A673 (cell line): ENCODE measurements around the gene SLC25A11. TPM values are rescaled to one million over a fixed set of nuclear protein-coding genes. Genes with fewer than 3 reads are reported as not detected.

Experiments
- BruUV-seq: library from RNA; stranded (reverse); fragments of 400-500 nt; replicated peaks from 2 replicates; lab custom pipeline; 2021; lab: Mats Ljungman, UMichigan
- CTCF ChIA-PET: fragments of 300-600 bp; sonication (Branson Sonifier 250); formaldehyde crosslinking; loops from one replicate; lab custom pipeline; 2022; ENCODE audit warnings: antibody characterized with exemption; lab: Charles Lee
- POLR2A ChIA-PET: fragments of 300-600 bp; sonication (Branson Sonifier 250); formaldehyde crosslinking; loops from one replicate; lab custom pipeline; 2022; ENCODE audit warnings: antibody characterized with exemption; ENCODE audit not compliant: low non-redundant PET; lab: Charles Lee
- DNase-seq: peaks from one replicate; pipeline ENCODE4 v3.0.0-alpha.2; 2015; ENCODE audit warnings: low spot score
- H3K27ac ChIP-seq: fragments of 200-600 bp; sonication (generic); 2 replicates; pipeline ENCODE4 v1.5.1; 2016; ENCODE audit warnings: mixed run types, low read depth, mild to moderate bottlenecking, mixed read lengths, antibody characterized with exemption, low read length; ENCODE audit not compliant: poor library complexity, severe bottlenecking
- H3K27me3 ChIP-seq: fragments of 200-600 bp; sonication (generic); replicated peaks from 2 replicates; pipeline ENCODE4 v1.6.1; 2017; ENCODE audit warnings: mixed run types, low read depth, mild to moderate bottlenecking, mixed read lengths, antibody characterized with exemption, low read length; ENCODE audit not compliant: insufficient read depth, poor library complexity
- H3K36me3 ChIP-seq: fragments of 200-600 bp; sonication (generic); 2 replicates; pipeline ENCODE4 v1.6.1; 2016; ENCODE audit warnings: mixed run types, mild to moderate bottlenecking, mixed read lengths, antibody characterized with exemption, low read length; ENCODE audit not compliant: insufficient read depth, poor library complexity, severe bottlenecking
- H3K4me1 ChIP-seq: fragments of 200-600 bp; sonication (generic); 2 replicates; pipeline ENCODE4 v1.6.1; 2017; ENCODE audit warnings: mixed run types, mild to moderate bottlenecking, mixed read lengths, antibody characterized with exemption, low read length; ENCODE audit not compliant: insufficient read depth, poor library complexity, severe bottlenecking
- H3K4me3 ChIP-seq: fragments of 200-600 bp; sonication (generic); 2 replicates; pipeline ENCODE4 v1.5.1; 2016; ENCODE audit warnings: low read depth, mixed run types, mild to moderate bottlenecking, mixed read lengths, low read length; ENCODE audit not compliant: poor library complexity, severe bottlenecking
- H3K9me3 ChIP-seq: fragments of 200-600 bp; sonication (generic); 2 replicates; pipeline ENCODE4 v1.6.1; 2016; ENCODE audit warnings: mixed run types, low read depth, mild to moderate bottlenecking, mixed read lengths, antibody characterized with exemption, low read length; ENCODE audit not compliant: poor library complexity, severe bottlenecking
- CTCF ChIP-seq: fragments of 300-800, 200-600 bp; sonication (generic); conservative IDR thresholded peaks from 2 replicates; pipeline ENCODE4 v1.5.1; 2017; ENCODE audit warnings: low read depth, mild to moderate bottlenecking, antibody characterized with exemption, low read length, moderate library complexity, mixed read lengths
- EZH2 ChIP-seq: fragments of 200-600 bp; sonication (generic); IDR thresholded peaks from 2 replicates; pipeline ENCODE4 v1.6.1; 2017; ENCODE audit warnings: borderline replicate concordance, low read depth, mild to moderate bottlenecking, mixed read lengths, antibody characterized with exemption, low read length; ENCODE audit not compliant: poor library complexity, severe bottlenecking
- intact Hi-C: fragments of 100-400 bp; cut with micrococcal nuclease; formaldehyde crosslinking; loops from one replicate; pipeline ENCODE4 v1.10.0; 2022; ENCODE audit not compliant: unreplicated experiment
- total RNA-seq: library from RNA; stranded (reverse); gene quantifications from 2 replicates; pipeline ENCODE4 v1.2.3, GENCODE V29; 2021

Gene SLC25A11
- total RNA-seq, 1 experiment from 2014 or later, result 113 TPM

GRCh38 chr17:4895121-4895520, 44.7 kb downstream of the SLC25A11 start:
- DNase-seq, result no peak
- intact Hi-C loops, result no loop called here

GRCh38 chr17:4893721-4894560, 45.9 kb downstream of the SLC25A11 start:
- Histone ChIP-seq H3K27me3 (no peaks in the 10 kb centered on the region), H3K4me3 (no peak overlapping the region), H3K27ac (no peak overlapping the region), H3K9me3 (no peaks in the 10 kb centered on the region), H3K36me3 (peaks cover 53% of the 10 kb centered on the region), H3K4me1 (peaks cover 3% of the 10 kb centered on the region)
- TF ChIP-seq CTCF (no peak), EZH2 (no peak)
- CTCF ChIA-PET, result no interaction called here
- DNase-seq, result no peak
- intact Hi-C loops, result no loop called here
- no TSS peak for BruUV-seq
- POLR2A ChIA-PET, result no interaction called here

More at GRCh38 chr17:4895121-4895520, 44.7 kb downstream of the SLC25A11 start:
- BruUV-seq, result no TSS peak
- Histone ChIP-seq H3K36me3 (peaks cover 51% of the 10 kb centered on the region), H3K9me3 (no peaks in the 10 kb centered on the region), H3K4me1 (peaks cover 5% of the 10 kb centered on the region), H3K4me3 (no peak overlapping the region), H3K27ac (no peak overlapping the region), H3K27me3 (no peaks in the 10 kb centered on the region)
- TF ChIP-seq CTCF (no peak), EZH2 (no peak)
- POLR2A ChIA-PET, result no interaction called here
- CTCF ChIA-PET, result no interaction called here

GRCh38 chr17:4893272-4893671, 46.6 kb downstream of the SLC25A11 start:
- Histone ChIP-seq H3K36me3 (peaks cover 53% of the 10 kb centered on the region), H3K4me3 (no peak overlapping the region), H3K9me3 (no peaks in the 10 kb centered on the region), H3K4me1 (no peaks in the 10 kb centered on the region), H3K27ac (no peak overlapping the region), H3K27me3 (no peaks in the 10 kb centered on the region)
- ChIA-PET CTCF (no interaction called here), POLR2A (no interaction called here)
- BruUV-seq, result no TSS peak
- intact Hi-C loops, result no loop called here
- DNase-seq, result no peak
- TF ChIP-seq EZH2 (no peak), CTCF (no peak)
